ENCODE data around the gene RNF39.
"Not testable (repeated sequence)": the region's sequence is repeated elsewhere in the genome, so short reads cannot be mapped to it uniquely, and the experiment has no call there.

The RNF39 gene

GRCh38 chr6:30075094-30075789, at the start of gene RNF39:
Gene RNF39 (minus strand): TSS chr6:30075769. CDS start chr6:30075585, 184 bp downstream.
- Histone ChIP-seq H3K4me1 (ENCODE audit: control insufficient read depth, insufficient read depth, low read length) (peaks cover 20% of the 10 kb centered on the region), H3K9ac (ENCODE audit: low read length) (no peak within 1 kb of the TSS), H3K4me3 (ENCODE audit: low read length) (peak within 1 kb of the TSS; percentile 25), H3K36me3 (ENCODE audit: control insufficient read depth, insufficient read depth, low read length, severe bottlenecking) (peaks cover 2% of the 10 kb centered on the region), H3K9me3 (ENCODE audit: control insufficient read depth, low read length) (peaks cover 3% of the 10 kb centered on the region), H3K27me3 (replicated peaks; ENCODE audit: control insufficient read depth, insufficient read depth, low read length) (peaks cover 75% of the 10 kb centered on the region)
- peak; percentile 28 for DNase-seq (ENCODE audit: low read depth)

GRCh38 chr6:30122515-30122914, 46.9 kb upstream of the RNF39 start:
- Histone ChIP-seq H3K4me3 (ENCODE audit: low read length) (no peak overlapping the region), H3K36me3 (ENCODE audit: control insufficient read depth, insufficient read depth, low read length, severe bottlenecking) (no peaks in the 10 kb centered on the region), H3K27me3 (replicated peaks; ENCODE audit: control insufficient read depth, insufficient read depth, low read length) (peaks cover 6% of the 10 kb centered on the region), H3K9me3 (ENCODE audit: control insufficient read depth, low read length) (no peaks in the 10 kb centered on the region), H3K4me1 (ENCODE audit: control insufficient read depth, insufficient read depth, low read length) (peaks cover 12% of the 10 kb centered on the region), H3K9ac (ENCODE audit: low read length) (no peak overlapping the region)
- DNase-seq (ENCODE audit: low read depth) = peak; percentile 45

GRCh38 chr6:30121446-30122366, 46.1 kb upstream of the RNF39 start:
- Histone ChIP-seq H3K9me3 (ENCODE audit: control insufficient read depth, low read length) (no peaks in the 10 kb centered on the region), H3K9ac (ENCODE audit: low read length) (no peak overlapping the region), H3K27me3 (replicated peaks; ENCODE audit: control insufficient read depth, insufficient read depth, low read length) (no peaks in the 10 kb centered on the region), H3K4me1 (ENCODE audit: control insufficient read depth, insufficient read depth, low read length) (peaks cover 8% of the 10 kb centered on the region), H3K36me3 (ENCODE audit: control insufficient read depth, insufficient read depth, low read length, severe bottlenecking) (no peaks in the 10 kb centered on the region), H3K4me3 (ENCODE audit: low read length) (no peak overlapping the region)
- no peak for DNase-seq (ENCODE audit: low read depth)

GRCh38 chr6:30118691-30119090, 43.1 kb upstream of the RNF39 start:
- not testable (repeated sequence) for H3K4me1 ChIP-seq (ENCODE audit: control insufficient read depth, insufficient read depth, low read length); H3K9me3 ChIP-seq (ENCODE audit: control insufficient read depth, low read length); H3K9ac ChIP-seq (ENCODE audit: low read length); DNase-seq (ENCODE audit: low read depth); H3K4me3 ChIP-seq (ENCODE audit: low read length); H3K36me3 ChIP-seq (ENCODE audit: control insufficient read depth, insufficient read depth, low read length, severe bottlenecking); H3K27me3 ChIP-seq (replicated peaks; ENCODE audit: control insufficient read depth, insufficient read depth, low read length)

- no peak overlapping the region for H3K9ac ChIP-seq (ENCODE audit: low read length)
- no peak overlapping the region for H3K4me3 ChIP-seq (ENCODE audit: low read length)
- no peaks in the 10 kb centered on the region for H3K36me3 ChIP-seq (ENCODE audit: control insufficient read depth, insufficient read depth, low read length, severe bottlenecking)
- no peaks in the 10 kb centered on the region for H3K9me3 ChIP-seq (ENCODE audit: control insufficient read depth, low read length)
- no peaks in the 10 kb centered on the region for H3K4me1 ChIP-seq (ENCODE audit: control insufficient read depth, insufficient read depth, low read length)
- peaks cover 28% of the 10 kb centered on the region for H3K27me3 ChIP-seq (replicated peaks; ENCODE audit: control insufficient read depth, insufficient read depth, low read length)
- no peak for DNase-seq (ENCODE audit: low read depth)
These were observed 41.2 kb upstream of the RNF39 start for GRCh38 chr6:30116724-30117123.

- H3K4me1 ChIP-seq (ENCODE audit: control insufficient read depth, insufficient read depth, low read length) = no peaks in the 10 kb centered on the region
- peaks cover 49% of the 10 kb centered on the region for H3K27me3 ChIP-seq (replicated peaks; ENCODE audit: control insufficient read depth, insufficient read depth, low read length)
- H3K9me3 ChIP-seq (ENCODE audit: control insufficient read depth, low read length) = no peaks in the 10 kb centered on the region
- H3K36me3 ChIP-seq (ENCODE audit: control insufficient read depth, insufficient read depth, low read length, severe bottlenecking) = no peaks in the 10 kb centered on the region
- no peak overlapping the region for H3K4me3 ChIP-seq (ENCODE audit: low read length)
- no peak overlapping the region for H3K9ac ChIP-seq (ENCODE audit: low read length)
- DNase-seq (ENCODE audit: low read depth) = no peak
These were observed 38.3 kb upstream of the RNF39 start for GRCh38 chr6:30113841-30114240.

GRCh38 chr6:30113003-30113759, 37.6 kb upstream of the RNF39 start, which contains the start of gene TRIM31:
Gene TRIM31 (minus strand): TSS chr6:30113090. CDS start chr6:30112805, 285 bp downstream.
- no peak within 1 kb of the TSS for H3K4me3 ChIP-seq (ENCODE audit: low read length)

GRCh38 chr6:30112402-30112994, 36.9 kb upstream of the RNF39 start:
- no peak overlapping the region for H3K4me3 ChIP-seq (ENCODE audit: low read length)
- H3K4me1 ChIP-seq (ENCODE audit: control insufficient read depth, insufficient read depth, low read length) = no peaks in the 10 kb centered on the region
- H3K36me3 ChIP-seq (ENCODE audit: control insufficient read depth, insufficient read depth, low read length, severe bottlenecking) = no peaks in the 10 kb centered on the region
- no peak overlapping the region for H3K9ac ChIP-seq (ENCODE audit: low read length)
- peaks cover 57% of the 10 kb centered on the region for H3K27me3 ChIP-seq (replicated peaks; ENCODE audit: control insufficient read depth, insufficient read depth, low read length)
- no peaks in the 10 kb centered on the region for H3K9me3 ChIP-seq (ENCODE audit: control insufficient read depth, low read length)
- no peak for DNase-seq (ENCODE audit: low read depth)

More at GRCh38 chr6:30113003-30113759, 37.6 kb upstream of the RNF39 start, which contains the start of gene TRIM31:
- no peak for DNase-seq (ENCODE audit: low read depth)
- H3K4me1 ChIP-seq (ENCODE audit: control insufficient read depth, insufficient read depth, low read length) = no peaks in the 10 kb centered on the region
- H3K36me3 ChIP-seq (ENCODE audit: control insufficient read depth, insufficient read depth, low read length, severe bottlenecking) = no peaks in the 10 kb centered on the region
- H3K27me3 ChIP-seq (replicated peaks; ENCODE audit: control insufficient read depth, insufficient read depth, low read length) = peaks cover 54% of the 10 kb centered on the region
- H3K9me3 ChIP-seq (ENCODE audit: control insufficient read depth, low read length) = no peaks in the 10 kb centered on the region
- H3K9ac ChIP-seq (ENCODE audit: low read length) = no peak within 1 kb of the TSS

GRCh38 chr6:30111266-30111856, 35.8 kb upstream of the RNF39 start:
- H3K4me3 ChIP-seq (ENCODE audit: low read length) = no peak overlapping the region
- H3K27me3 ChIP-seq (replicated peaks; ENCODE audit: control insufficient read depth, insufficient read depth, low read length) = peaks cover 61% of the 10 kb centered on the region
- no peak for DNase-seq (ENCODE audit: low read depth)
- H3K36me3 ChIP-seq (ENCODE audit: control insufficient read depth, insufficient read depth, low read length, severe bottlenecking) = no peaks in the 10 kb centered on the region
- H3K4me1 ChIP-seq (ENCODE audit: control insufficient read depth, insufficient read depth, low read length) = no peaks in the 10 kb centered on the region
- no peak overlapping the region for H3K9ac ChIP-seq (ENCODE audit: low read length)
- H3K9me3 ChIP-seq (ENCODE audit: control insufficient read depth, low read length) = no peaks in the 10 kb centered on the region

GRCh38 chr6:30104661-30105060, 29.1 kb upstream of the RNF39 start:
- DNase-seq (ENCODE audit: low read depth) = no peak
- no peak overlapping the region for H3K9ac ChIP-seq (ENCODE audit: low read length)

More at GRCh38 chr6:30104661-30105060, 29.1 kb upstream of the RNF39 start:
- peaks cover 30% of the 10 kb centered on the region for H3K4me1 ChIP-seq (ENCODE audit: control insufficient read depth, insufficient read depth, low read length)
- no peak overlapping the region for H3K4me3 ChIP-seq (ENCODE audit: low read length)
- no peaks in the 10 kb centered on the region for H3K36me3 ChIP-seq (ENCODE audit: control insufficient read depth, insufficient read depth, low read length, severe bottlenecking)
- H3K9me3 ChIP-seq (ENCODE audit: control insufficient read depth, low read length) = no peaks in the 10 kb centered on the region
- H3K27me3 ChIP-seq (replicated peaks; ENCODE audit: control insufficient read depth, insufficient read depth, low read length) = peaks cover 40% of the 10 kb centered on the region

Measured in adipocyte (in vitro differentiated cells).